Esophagus squamous epithelium (tissue), 4 donors: ENCODE data around the gene SMIM28.

ENCODE experiments used
- CTCF ChIP-seq, 6 experiments: fragments of 450-650 bp in 4 of 6; fragments of 200-600 bp in 2 of 6; sonication (generic) in 2 of 6; IDR thresholded peaks; one replicate each; pipeline ENCODE4 v1.5.1; 2016 to 2019; ENCODE audit warnings: antibody characterized with exemption in 6 of 6, mild to moderate bottlenecking in 4 of 6, moderate library complexity in 4 of 6
- POLR2A ChIP-seq, 4 donors: fragments of 450-650 bp; IDR thresholded peaks; one replicate each; pipeline ENCODE4 v1.6.1; 2017; ENCODE audit warnings: antibody characterized with exemption in 4 of 4, mild to moderate bottlenecking in 4 of 4, moderate library complexity in 3 of 4

- TF ChIP-seq CTCF (IDR thresholded peaks at IDR 0.05) (no peak), POLR2A (IDR thresholded peaks at IDR 0.05) (no peak)
These were observed 31.2 kb upstream of the SMIM28 start for GRCh38 chr6:138346302-138347195.
